Upper lobe of right lung (tissue), 1 donor: ENCODE results near the gene HAUS5. TPM values are rescaled to one million over a fixed set of nuclear protein-coding genes. Genes with fewer than 3 reads are reported as not detected.

Experiments used
- ATAC-seq: fragments of 200-7000 bp; cut with Tn5 transposase; one replicate; pipeline ENCODE4 v1.9.1; 2020; ENCODE audit warnings: mild to moderate bottlenecking, moderate library complexity
- DNase-seq: peaks from one replicate; pipeline ENCODE4 v3.0.0-alpha.2; 2020
- H3K27ac ChIP-seq: fragments of 200-600 bp; one replicate; pipeline ENCODE4 v1.8.0; 2022
- H3K27me3 ChIP-seq: fragments of 200-600 bp; one replicate; pipeline ENCODE4 v1.8.0; 2022; ENCODE audit warnings: mild to moderate bottlenecking
- H3K36me3 ChIP-seq: fragments of 200-600 bp; one replicate; pipeline ENCODE4 v1.8.0; 2022
- H3K4me1 ChIP-seq: fragments of 200-600 bp; one replicate; pipeline ENCODE4 v1.8.0; 2022
- H3K4me3 ChIP-seq: fragments of 200-600 bp; one replicate; pipeline ENCODE4 v1.8.0; 2022; ENCODE audit warnings: mild to moderate bottlenecking
- H3K9me3 ChIP-seq: fragments of 200-600 bp; one replicate; pipeline ENCODE4 v1.8.0; 2022
- intact Hi-C: fragments of 100-400 bp; cut with DNase I; formaldehyde crosslinking; loops from one replicate; pipeline ENCODE4 v1.11.0; 2022
- total RNA-seq: library from RNA; stranded (reverse); fragmentation: NEBNext Ultra II Directional; extraction: Animal tissue kit (Norgen Biotek cat#: 25700); gene quantifications from one replicate; pipeline ENCODE4 v1.2.1, GENCODE V29; 2021
- TF ChIP-seq, protein P1 (sequence below): fragments of 200-600 bp; IDR thresholded peaks from one replicate; pipeline ENCODE4 v1.8.0; 2022; ENCODE audit warnings: antibody characterized with exemption
- donor health status: DM: no; HTN: yes; CAD: no; lungs with severe emphysema.

HAUS5 gene
- total RNA-seq, 1 donor from 2014 or later = 8.9 TPM

DNA sequence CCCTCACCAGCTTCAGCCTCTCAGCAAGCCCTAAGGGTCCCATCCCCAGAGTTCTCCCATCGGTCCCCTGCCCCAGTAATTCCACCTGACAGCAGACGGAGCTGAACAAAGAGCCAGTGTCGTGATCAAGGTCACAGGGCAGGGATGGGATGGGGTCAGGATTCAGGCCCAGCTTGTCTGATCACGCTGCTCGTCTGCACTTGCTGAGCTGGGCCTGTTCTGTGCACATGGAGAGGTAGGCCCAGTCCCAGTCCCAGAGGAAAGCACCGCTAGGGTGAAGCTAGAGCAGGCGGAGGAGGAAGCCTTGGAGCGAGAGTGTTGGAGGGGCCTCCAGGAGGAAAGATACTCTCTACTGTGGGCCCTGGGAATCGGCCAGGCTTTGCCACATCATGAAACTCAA lies 9.2 kb downstream of the HAUS5 start:
- ATAC-seq = no peak
- H3K4me1 ChIP-seq = no peaks in the 10 kb centered on the region
- H3K36me3 ChIP-seq = no peaks in the 10 kb centered on the region
- H3K27me3 ChIP-seq = no peaks in the 10 kb centered on the region
- DNase-seq = no peak
- H3K27ac ChIP-seq = no peak overlapping the region
- H3K9me3 ChIP-seq = no peaks in the 10 kb centered on the region
- TF ChIP-seq, protein P1, sequence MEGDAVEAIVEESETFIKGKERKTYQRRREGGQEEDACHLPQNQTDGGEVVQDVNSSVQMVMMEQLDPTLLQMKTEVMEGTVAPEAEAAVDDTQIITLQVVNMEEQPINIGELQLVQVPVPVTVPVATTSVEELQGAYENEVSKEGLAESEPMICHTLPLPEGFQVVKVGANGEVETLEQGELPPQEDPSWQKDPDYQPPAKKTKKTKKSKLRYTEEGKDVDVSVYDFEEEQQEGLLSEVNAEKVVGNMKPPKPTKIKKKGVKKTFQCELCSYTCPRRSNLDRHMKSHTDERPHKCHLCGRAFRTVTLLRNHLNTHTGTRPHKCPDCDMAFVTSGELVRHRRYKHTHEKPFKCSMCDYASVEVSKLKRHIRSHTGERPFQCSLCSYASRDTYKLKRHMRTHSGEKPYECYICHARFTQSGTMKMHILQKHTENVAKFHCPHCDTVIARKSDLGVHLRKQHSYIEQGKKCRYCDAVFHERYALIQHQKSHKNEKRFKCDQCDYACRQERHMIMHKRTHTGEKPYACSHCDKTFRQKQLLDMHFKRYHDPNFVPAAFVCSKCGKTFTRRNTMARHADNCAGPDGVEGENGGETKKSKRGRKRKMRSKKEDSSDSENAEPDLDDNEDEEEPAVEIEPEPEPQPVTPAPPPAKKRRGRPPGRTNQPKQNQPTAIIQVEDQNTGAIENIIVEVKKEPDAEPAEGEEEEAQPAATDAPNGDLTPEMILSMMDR = no peak
- intact Hi-C loops = no loop called here
- no peak overlapping the region for H3K4me3 ChIP-seq

DNA sequence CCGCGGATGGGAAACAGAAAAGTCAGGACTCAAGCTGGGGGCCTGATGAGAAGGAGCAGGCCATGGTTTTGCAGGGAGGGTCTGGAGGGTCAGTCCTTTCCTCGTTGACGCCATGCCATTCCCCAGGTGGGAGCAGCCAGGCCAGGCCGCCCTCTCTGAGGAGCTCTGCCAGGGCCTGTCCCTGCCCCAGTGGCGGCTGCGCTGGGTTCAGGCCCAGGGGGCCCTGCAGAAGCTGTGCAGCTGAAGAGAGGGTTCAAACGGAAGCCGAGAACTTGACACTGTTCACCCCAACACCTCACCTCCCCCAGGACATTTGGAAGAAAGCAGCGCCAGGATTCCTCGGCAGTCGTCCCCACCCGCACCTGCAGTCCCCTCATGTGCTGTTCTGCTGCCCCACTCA lies 10.2 kb downstream of the HAUS5 start:
- Histone ChIP-seq H3K27ac (no peak overlapping the region), H3K4me3 (no peak overlapping the region), H3K4me1 (no peaks in the 10 kb centered on the region), H3K36me3 (no peaks in the 10 kb centered on the region), H3K9me3 (no peaks in the 10 kb centered on the region), H3K27me3 (no peaks in the 10 kb centered on the region)
- DNase-seq (no peak), ATAC-seq (no peak)
- intact Hi-C loops = no loop called here
- TF ChIP-seq, protein P1 = no peak

DNA sequence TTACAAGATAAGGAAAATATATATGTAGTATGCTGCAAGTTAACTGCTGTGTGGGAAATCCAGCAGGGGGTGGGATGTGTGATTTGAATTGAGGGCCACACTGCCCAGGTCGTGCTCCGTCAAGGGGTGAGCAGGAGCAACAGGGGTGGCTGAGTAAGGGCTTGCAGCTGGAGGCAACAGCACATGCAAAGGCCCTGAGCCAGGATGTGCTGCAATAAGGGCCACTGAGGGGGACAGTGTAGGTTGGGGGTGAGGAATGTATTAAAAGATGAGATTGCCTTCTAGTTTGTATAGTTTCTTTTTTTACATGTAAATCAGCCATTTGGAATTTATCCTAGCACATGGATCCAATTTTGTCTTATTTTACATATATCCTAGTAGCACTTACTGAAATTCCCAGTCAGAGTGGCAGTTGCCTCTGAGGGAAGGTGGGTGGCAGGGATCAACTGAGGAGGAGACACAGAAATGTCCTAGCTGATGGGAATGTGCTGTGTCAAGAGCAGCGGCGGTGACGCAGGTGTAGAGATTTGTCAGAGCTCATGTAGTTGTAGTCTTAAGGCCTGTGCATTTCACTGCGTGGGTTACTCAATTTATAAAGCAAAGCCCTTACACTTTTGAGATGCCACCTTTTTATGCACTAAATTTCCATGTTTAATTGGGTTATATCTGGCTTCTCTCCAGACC lies 10.9 kb downstream of the HAUS5 start:
- H3K4me3 ChIP-seq = no peak overlapping the region
- H3K9me3 ChIP-seq = no peaks in the 10 kb centered on the region
- ATAC-seq (no peak), DNase-seq (no peak)
- intact Hi-C loops = no loop called here
- no peaks in the 10 kb centered on the region for H3K4me1 ChIP-seq
- TF ChIP-seq, protein P1 = no peak
- H3K36me3 ChIP-seq = no peaks in the 10 kb centered on the region
- H3K27me3 ChIP-seq = no peaks in the 10 kb centered on the region
- H3K27ac ChIP-seq = no peak overlapping the region

DNA sequence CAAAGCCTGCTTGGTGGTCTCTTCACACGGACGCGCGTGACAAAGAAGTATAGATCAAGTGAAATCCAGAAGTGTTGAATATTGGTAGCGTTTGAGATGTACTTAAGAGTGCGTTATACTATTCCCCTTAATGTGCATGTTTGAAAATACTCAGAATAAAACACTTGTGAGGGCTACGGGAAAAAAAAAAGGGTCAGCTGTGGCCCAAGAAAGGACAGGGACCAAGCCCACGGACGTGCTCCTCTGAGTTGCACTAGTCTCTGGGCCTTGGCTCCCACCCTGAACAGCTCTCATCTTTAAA lies 15.7 kb downstream of the HAUS5 start:
- H3K4me1 ChIP-seq = peaks cover 9% of the 10 kb centered on the region
- DNase-seq (no peak), ATAC-seq (no peak)
- no peaks in the 10 kb centered on the region for H3K9me3 ChIP-seq
- peaks cover 28% of the 10 kb centered on the region for H3K36me3 ChIP-seq
- TF ChIP-seq, protein P1 = no peak
- H3K27ac ChIP-seq = peak overlapping the region; percentile 96
- H3K4me3 ChIP-seq = peak overlapping the region; percentile 96
- no peaks in the 10 kb centered on the region for H3K27me3 ChIP-seq
- intact Hi-C loops = no loop called here

- H3K9me3 ChIP-seq = no peaks in the 10 kb centered on the region
- H3K27ac ChIP-seq = peak within 1 kb of the TSS; percentile 96
- H3K27me3 ChIP-seq = no peaks in the 10 kb centered on the region
- H3K4me3 ChIP-seq = peak within 1 kb of the TSS; percentile 96
- TF ChIP-seq, protein P1 = no peak
- peak; percentile 100 for ATAC-seq
- intact Hi-C loops = no loop called here
- peaks cover 34% of the 10 kb centered on the region for H3K36me3 ChIP-seq
- H3K4me1 ChIP-seq = peaks cover 9% of the 10 kb centered on the region
- peak; percentile 96 for DNase-seq
These were observed 16.2 kb downstream of the HAUS5 start, which contains the start of gene RBM42 for GRCh38 chr19:35628565-35629331. TSS of gene RBM42 (plus strand) at chr19:35629036. CDS start at chr19:35629154, 118 bp downstream.
